ENCODE data around the gene TMEM53.

The TMEM53 gene

DNA sequence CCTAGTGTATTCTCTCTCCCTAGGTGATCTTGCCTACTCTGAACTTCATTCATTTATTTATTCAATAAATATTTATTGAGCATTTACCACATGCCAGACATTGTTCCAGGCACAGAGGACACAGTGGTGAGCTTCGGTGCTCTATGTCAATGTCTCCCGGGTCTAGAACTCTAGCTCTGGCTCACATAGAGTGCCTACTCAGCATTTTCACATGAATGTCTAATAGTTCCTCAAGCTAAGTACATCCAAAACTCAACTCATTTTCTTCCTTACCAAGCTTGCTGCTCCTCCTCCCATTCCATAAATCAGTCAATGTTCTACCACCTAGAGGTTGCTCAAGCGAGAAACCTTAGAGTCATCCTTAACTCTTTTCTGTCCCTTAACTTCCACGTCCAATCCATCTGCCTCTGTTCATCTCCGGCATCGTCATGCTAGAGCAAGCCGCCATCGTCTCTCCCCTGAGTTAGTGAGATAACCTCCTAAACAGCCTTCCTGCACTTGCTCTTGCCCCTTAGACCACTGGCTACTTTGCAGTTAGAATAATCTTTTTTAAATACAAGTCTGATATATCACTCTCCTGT is 67.5 kb downstream of the TMEM53 start:
- TF ChIP-seq CTCF (IDR thresholded peaks at IDR 0.05; ENCODE audit: borderline replicate concordance, control extremely low read depth, extremely low read depth, insufficient read depth, missing control alignments): no peak
- DNase-seq (ENCODE audit: low spot score): no peak
- in situ Hi-C loops (cut with MboI; ENCODE audit: low sequenced_read_pairs, unreplicated experiment): loop anchor here (10.0 kb wide), 1 partner anchor 382 kb away; no protein-coding TSS in a partner anchor

- no peak for TF ChIP-seq CTCF (IDR thresholded peaks at IDR 0.05; ENCODE audit: borderline replicate concordance, control extremely low read depth, extremely low read depth, insufficient read depth, missing control alignments)
- in situ Hi-C loops (cut with MboI; ENCODE audit: low sequenced_read_pairs, unreplicated experiment): loop anchor here (10.0 kb wide), 1 partner anchor 381 kb away; no protein-coding TSS in a partner anchor
- no peak for DNase-seq (ENCODE audit: low spot score)
These were observed 68.2 kb downstream of the TMEM53 start for GRCh38 chr1:44605914-44606615.

DNA sequence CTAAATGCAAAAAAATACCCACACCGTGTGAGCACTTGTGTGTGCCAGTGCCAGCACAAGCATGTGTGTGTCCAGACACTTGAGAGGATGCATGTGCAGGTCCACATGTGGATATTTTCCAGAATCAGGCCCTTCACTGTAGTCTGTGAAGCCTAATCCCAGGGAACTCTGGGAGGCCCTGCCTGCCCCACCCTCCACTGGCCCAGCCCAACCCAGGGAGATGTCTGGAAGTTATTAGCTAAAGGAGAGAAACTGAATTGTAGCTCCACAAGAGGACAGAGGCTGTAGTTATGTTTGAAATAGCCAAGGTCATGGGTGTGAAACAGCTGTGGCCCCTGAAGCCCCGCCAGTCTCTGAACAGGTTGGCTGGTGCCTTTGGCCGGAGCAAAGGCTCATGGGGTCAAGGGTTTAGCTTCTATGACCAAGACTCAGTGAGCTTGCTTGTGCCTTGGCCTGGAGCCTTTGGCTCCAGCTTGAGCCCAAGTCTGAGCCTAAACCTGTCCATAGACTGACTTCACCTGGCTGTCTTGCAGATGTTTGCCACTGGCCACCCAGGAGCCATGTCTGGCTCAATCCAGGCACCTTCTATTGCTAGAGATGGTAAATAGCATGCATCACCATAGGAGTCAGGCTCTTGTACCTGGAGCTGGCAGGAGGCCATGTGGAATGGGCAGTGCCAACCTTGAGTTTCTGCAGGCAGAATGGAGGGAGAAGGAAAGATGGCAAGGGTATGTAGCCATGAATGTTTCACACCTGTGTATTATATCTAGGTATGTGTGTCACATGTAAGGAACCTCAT is 69.9 kb downstream of the TMEM53 start:
- no peak for DNase-seq (ENCODE audit: low spot score)
- no peak for TF ChIP-seq CTCF (IDR thresholded peaks at IDR 0.05; ENCODE audit: borderline replicate concordance, control extremely low read depth, extremely low read depth, insufficient read depth, missing control alignments)
- in situ Hi-C loops (cut with MboI; ENCODE audit: low sequenced_read_pairs, unreplicated experiment): loop anchor here (10.0 kb wide), 1 partner anchor 380 kb away; no protein-coding TSS in a partner anchor

GRCh38 chr1:44603718-44604117 is 70.6 kb downstream of the TMEM53 start:
- TF ChIP-seq CTCF (IDR thresholded peaks at IDR 0.05; ENCODE audit: borderline replicate concordance, control extremely low read depth, extremely low read depth, insufficient read depth, missing control alignments): no peak
- in situ Hi-C loops (cut with MboI; ENCODE audit: low sequenced_read_pairs, unreplicated experiment): loop anchor here (10.0 kb wide), 1 partner anchor 379 kb away; no protein-coding TSS in a partner anchor
- no peak for DNase-seq (ENCODE audit: low spot score)
